Astrocyte (in vitro differentiated cells and primary cell): Measurements from ENCODE around the gene PLSCR3.
A peak's percentile ranks its signal among the peaks of the same experiment; 100 is the strongest.

Experiments used
- CTCF ChIP-seq: IDR thresholded peaks from 2 replicates; pipeline ENCODE4 v1.5.1; 2011; ENCODE audit warnings: low read depth, mild to moderate bottlenecking, inconsistent platforms, low read length, moderate library complexity; ENCODE audit not compliant: insufficient read depth
- EZH2 ChIP-seq: IDR thresholded peaks from 2 replicates; pipeline ENCODE4 v1.6.1; 2012; ENCODE audit warnings: mild to moderate bottlenecking, low read length, inconsistent platforms; ENCODE audit not compliant: insufficient read depth

GRCh38 chr17:7440113-7440833, 45.9 kb upstream of the PLSCR3 start:
- TF ChIP-seq CTCF = no peak
- peak; percentile 71 for TF ChIP-seq EZH2
